Heart left ventricle (tissue), 16 donors: ENCODE results near the gene LAYN. TPM values are rescaled to one million over a fixed set of nuclear protein-coding genes. Genes with fewer than 3 reads are reported as not detected.

Experiments used
- ATAC-seq, 4 donors: fragments of 200-7000 bp; cut with Tn5 transposase; one replicate each; pipeline ENCODE4 v1.9.1; 2020 to 2022; ENCODE audit warnings: moderate library complexity in 4 of 4, mild to moderate bottlenecking in 3 of 4, moderate number of reproducible peaks in 1 of 4
- DNase-seq, 5 donors: peaks; one replicate each; pipeline ENCODE4 v3.0.0-alpha.2; 2020
- H3K27ac ChIP-seq, 12 donors: fragments of 200-600 bp; sonication (generic) in 4 of 12; one replicate each; pipeline versions ENCODE4 v1.5.0 to v1.8.0; 2016 to 2022; ENCODE audit warnings: mild to moderate bottlenecking in 2 of 12
- H3K27me3 ChIP-seq, 9 donors: fragments of 200-600 bp; sonication (generic) in 2 of 9; one replicate each; pipeline versions ENCODE4 v1.5.1 to v1.8.0; 2016 to 2022; ENCODE audit warnings: mild to moderate bottlenecking in 3 of 9
- H3K36me3 ChIP-seq, 9 donors: fragments of 200-600 bp; sonication (generic) in 2 of 9; one replicate each; pipeline versions ENCODE4 v1.5.0 to v1.8.0; 2018 to 2022; ENCODE audit warnings: mild to moderate bottlenecking in 2 of 9
- H3K4me1 ChIP-seq, 12 donors: fragments of 200-600 bp; sonication (generic) in 4 of 12; one replicate each; pipeline versions ENCODE4 v1.5.0 to v1.8.0; 2016 to 2022; ENCODE audit warnings: mild to moderate bottlenecking in 3 of 12
- H3K4me3 ChIP-seq, 12 donors: fragments of 200-600 bp; sonication (generic) in 4 of 12; one replicate each; pipeline versions ENCODE4 v1.5.0 to v1.8.0; 2017 to 2022; ENCODE audit warnings: mild to moderate bottlenecking in 9 of 12, moderate library complexity in 4 of 12
- H3K9me3 ChIP-seq, 12 donors: fragments of 200-600 bp; sonication (generic) in 4 of 12; one replicate each; pipeline versions ENCODE4 v1.5.0 to v1.8.0; 2016 to 2022; ENCODE audit warnings: mild to moderate bottlenecking in 1 of 12
- POLR2A ChIP-seq, 2 donors: fragments of 450-650 bp; IDR thresholded peaks; one replicate each; pipeline ENCODE4 v1.6.1; 2017; ENCODE audit warnings: antibody characterized with exemption in 2 of 2, mild to moderate bottlenecking in 2 of 2, moderate library complexity in 2 of 2
- WGBS, 4 donors: extraction: QIAGEN DNeasy Blood & Tissue Kit in 2 of 4; methylation state at CpG; one replicate each; pipeline versions ENCODE4 v1.1.5 to v1.1.7; 2013 to 2018; 5-methylcytosine and 5-hydroxymethylcytosine counted together
- intact Hi-C, 10 donors: fragments of 100-400 bp; cut with DNase I; formaldehyde crosslinking; loops; one replicate each; pipeline versions ENCODE4 v1.11.1 to v1.14.2; 2022
- microRNA counts, 2 donors: library from miRNA; unstranded; fragments of <30 nt; microRNA quantifications; one replicate each; lab custom pipeline; 2016
- microRNA-seq, 4 donors: library from miRNA; unstranded; fragments of <30 nt; microRNA quantifications; one replicate each; pipeline versions ENCODE4 to v1.2.0, GENCODE V29; 2017 to 2020
- polyA plus RNA-seq, 2 donors: library from polyadenylated mRNA; stranded (reverse); fragments of 200-250 nt; gene quantifications; one replicate each; pipeline ENCODE4 v1.2.3, GENCODE V29; 2013
- total RNA-seq, 9 donors: library from RNA; depleted of rRNA in 2 of 9; stranded (reverse); fragments of >200 nt in 2 of 9; fragmentation: NEBNext Ultra II Directional in 3 of 9; extraction: Animal tissue kit (Norgen Biotek cat#: 25700) in 3 of 9; gene quantifications; one replicate each; pipeline versions ENCODE4 v1.1.0 to v1.2.4, GENCODE V29; 2016 to 2023
- TF ChIP-seq, protein P1 (sequence below), 12 donors: fragments of 200-600 bp; sonication (generic) in 4 of 12; IDR thresholded peaks; one replicate each; pipeline versions ENCODE4 v1.5.0 to v1.8.0; 2018 to 2022; ENCODE audit warnings: antibody characterized with exemption in 12 of 12, mild to moderate bottlenecking in 5 of 12
- donor health status: ischemic (EF 13 %, LVEDD 7.1; RV severe dilation, severe dysfunction).
- donor health status: healthy with polysubstance abuse.
- donor health status: DM: no; HTN: yes; CAD: no.
- donor health status: DM: no; HTN: no; CAD: no.
- donor health status: ischemic (EF 25% LVEDD 6.9; RV normal size, moderate dysfunction).
- donor health status: ischemic (EF 25% LVEDD 5.7; RV mildly dilated, moderate dysfunction).
- donor health status: healthy.
- donor health status: DM: yes; HTN: yes; CAD: no.
- donor health status: ischemic (EF 35%, LVEDD 5.7; RV mildly dilated, moderate dysfunction).
- donor health status: nonischemic (EF 11% LVEDD 7.7; RV severe dilation, severe dysfunction).
- donor health status: DM: yes; HTN: yes; CAD: no.
- donor health status: PGD.
- donor health status: ischemic (EF 29% LVEDD 5.4; RV normal size, mild dysfunction).
- donor health status: nonischemic (EF 23%, LVEDD 6.1; RV moderate dilation, normal function).

Gene LAYN
- total and polyA plus RNA-seq, 11 donors: 1.2 to 6.9 (median 2.8) TPM

DNA sequence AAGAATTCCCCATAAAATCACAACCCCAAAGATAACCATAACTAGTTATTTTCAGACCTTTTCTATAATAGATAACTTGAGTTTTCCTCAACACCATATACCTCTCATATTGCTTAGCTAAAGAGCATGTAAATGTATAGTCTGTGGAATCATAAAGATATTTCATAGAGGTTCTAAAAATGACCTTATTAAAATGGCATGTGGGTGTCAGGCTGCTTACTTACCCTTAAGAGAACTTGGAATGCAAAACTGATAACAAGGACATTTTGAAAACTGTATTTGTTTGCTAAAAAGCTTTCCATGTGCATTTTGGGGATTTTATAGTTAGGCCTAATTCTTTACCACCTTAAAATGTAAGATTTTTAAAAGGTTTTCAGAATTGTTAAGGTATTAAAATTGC, 66.5 kb downstream of the LAYN start:
- H3K4me1 ChIP-seq: peaks cover 0 to 47% (median 29%) of the 10 kb centered on the region in 12 donors

DNA sequence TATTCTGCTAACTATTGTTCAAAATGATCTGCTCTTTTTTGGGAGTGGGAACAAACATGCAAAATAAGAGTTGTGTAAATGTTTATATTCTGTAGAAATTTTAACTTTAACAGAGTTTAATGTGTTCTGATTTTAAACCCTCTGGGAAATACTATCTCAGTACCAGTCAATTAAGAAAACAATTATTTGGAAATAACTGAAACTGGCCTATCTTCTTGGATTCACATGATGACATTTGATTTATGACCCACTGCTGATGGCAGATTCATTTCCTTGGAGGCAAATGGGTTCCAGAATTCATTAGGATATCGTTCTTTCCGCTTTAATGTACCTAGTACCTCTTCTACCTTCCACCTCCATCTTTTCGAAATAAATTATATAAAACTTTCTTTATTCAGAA, 67.2 kb downstream of the LAYN start:
- Histone ChIP-seq H3K4me3 (no peak overlapping the region), H3K27me3 (no peaks in the 10 kb centered on the region), H3K9me3 (no peaks in the 10 kb centered on the region), H3K4me1 (peaks cover 0 to 53% (median 35%) of the 10 kb centered on the region in 12 donors), H3K27ac (no peak overlapping the region), H3K36me3 (no peaks in the 10 kb centered on the region)
- DNase-seq (no peak), ATAC-seq (no peak)
- WGBS, 4 donors: 87 to 89% (median 88%) methylated on average over 3 of the region's 3 CpGs
- intact Hi-C loops: loop anchor here in 1 of 10 donors (10.0 kb wide), 1 partner anchor 97 kb away; no protein-coding TSS in a partner anchor
- no peak for TF ChIP-seq POLR2A (IDR thresholded peaks at IDR 0.05)
- TF ChIP-seq, protein P1, sequence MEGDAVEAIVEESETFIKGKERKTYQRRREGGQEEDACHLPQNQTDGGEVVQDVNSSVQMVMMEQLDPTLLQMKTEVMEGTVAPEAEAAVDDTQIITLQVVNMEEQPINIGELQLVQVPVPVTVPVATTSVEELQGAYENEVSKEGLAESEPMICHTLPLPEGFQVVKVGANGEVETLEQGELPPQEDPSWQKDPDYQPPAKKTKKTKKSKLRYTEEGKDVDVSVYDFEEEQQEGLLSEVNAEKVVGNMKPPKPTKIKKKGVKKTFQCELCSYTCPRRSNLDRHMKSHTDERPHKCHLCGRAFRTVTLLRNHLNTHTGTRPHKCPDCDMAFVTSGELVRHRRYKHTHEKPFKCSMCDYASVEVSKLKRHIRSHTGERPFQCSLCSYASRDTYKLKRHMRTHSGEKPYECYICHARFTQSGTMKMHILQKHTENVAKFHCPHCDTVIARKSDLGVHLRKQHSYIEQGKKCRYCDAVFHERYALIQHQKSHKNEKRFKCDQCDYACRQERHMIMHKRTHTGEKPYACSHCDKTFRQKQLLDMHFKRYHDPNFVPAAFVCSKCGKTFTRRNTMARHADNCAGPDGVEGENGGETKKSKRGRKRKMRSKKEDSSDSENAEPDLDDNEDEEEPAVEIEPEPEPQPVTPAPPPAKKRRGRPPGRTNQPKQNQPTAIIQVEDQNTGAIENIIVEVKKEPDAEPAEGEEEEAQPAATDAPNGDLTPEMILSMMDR (IDR thresholded peaks at IDR 0.05): no peak

More for the DNA sequence above, 66.5 kb downstream of the LAYN start:
- intact Hi-C loops: loop anchor here in 1 of 10 donors (10.0 kb wide), 1 partner anchor 98 kb away; no protein-coding TSS in a partner anchor
- no peak overlapping the region for H3K27ac ChIP-seq
- H3K4me3 ChIP-seq: no peak overlapping the region
- H3K27me3 ChIP-seq: no peaks in the 10 kb centered on the region
- H3K36me3 ChIP-seq: no peaks in the 10 kb centered on the region
- DNase-seq: no peak
- H3K9me3 ChIP-seq: no peaks in the 10 kb centered on the region
- no peak for TF ChIP-seq POLR2A (IDR thresholded peaks at IDR 0.05)
- TF ChIP-seq, protein P1 (IDR thresholded peaks at IDR 0.05): no peak
- ATAC-seq: no peak

MicroRNA genes within 50 kb of the gene (microRNA counts, 767-probe panel; counts per million panel counts)
- microRNA hsa-miR-34b-3p (lab: Ali Mortazavi, UCI): 0 to 71.6 counts per million in 2 donors
- 1,646 to 1,984 counts per million in 2 donors for microRNA hsa-miR-34c-3p (lab: Ali Mortazavi, UCI)
- 71.6 to 573 counts per million in 2 donors for microRNA hsa-miR-34c-5p (lab: Ali Mortazavi, UCI)

Small RNA genes within 50 kb of the gene (microRNA-seq; reads per million reads assigned to microRNA genes)
- gene MIR34B: 0 to 1.2 (median 0.64) reads per million in 4 donors
- 2.3 to 22.4 (median 10.1) reads per million in 4 donors for gene MIR34C

Other genes starting within 250 kb of the LAYN start
- 1 to 10 TPM in 1 of 9 donors, under 1 TPM in 3, not detected in 5; 0.38 to 2.1 (median 0.69) TPM for gene POU2AF3, start 242.2 kb upstream of the LAYN start, total RNA-seq
- gene POU2AF3, start 242.2 kb upstream of the LAYN start, polyA plus RNA-seq: under 1 TPM; 0.15 to 0.57 TPM
- 1 to 10 TPM in 1 of 9 donors, under 1 TPM in 2, not detected in 6; 0.20 to 1.3 (median 0.28) TPM for gene POU2AF1, start 161.4 kb upstream of the LAYN start, total RNA-seq
- under 1 TPM in 1 of 2 donors, not detected in 1; 0.07 TPM for gene POU2AF1, start 161.4 kb upstream of the LAYN start, polyA plus RNA-seq
- gene BTG4, start 28.3 kb upstream of the LAYN start, total RNA-seq: not detected
- gene BTG4, start 28.3 kb upstream of the LAYN start, polyA plus RNA-seq: not detected
- not detected for gene HOATZ, start 25.9 kb upstream of the LAYN start, total RNA-seq
- not detected for gene HOATZ, start 25.9 kb upstream of the LAYN start, polyA plus RNA-seq
- gene SIK2, start 61.7 kb downstream of the LAYN start, total RNA-seq: 10 to 100 TPM; 15.9 to 45.8 (median 27.7) TPM
- 10 to 100 TPM in 1 of 2 donors, 1 to 10 TPM in 1; 4.1 to 23.1 TPM for gene SIK2, start 61.7 kb downstream of the LAYN start, polyA plus RNA-seq
- gene PPP2R1B, start 225.7 kb downstream of the LAYN start, total RNA-seq: 10 to 100 TPM in 5 of 9 donors, 1 to 10 TPM in 4; 6.8 to 99.9 (median 11.8) TPM
- gene PPP2R1B, start 225.7 kb downstream of the LAYN start, polyA plus RNA-seq: 1 to 10 TPM; 4.2 to 7.9 TPM